MV-4-11 (cell line): ENCODE results near the gene RELT.

ENCODE experiments used
- DNase-seq: peaks from one replicate; lab custom pipeline; 2025; lab: John Stamatoyannopoulos, UW

The RELT gene, protein sequence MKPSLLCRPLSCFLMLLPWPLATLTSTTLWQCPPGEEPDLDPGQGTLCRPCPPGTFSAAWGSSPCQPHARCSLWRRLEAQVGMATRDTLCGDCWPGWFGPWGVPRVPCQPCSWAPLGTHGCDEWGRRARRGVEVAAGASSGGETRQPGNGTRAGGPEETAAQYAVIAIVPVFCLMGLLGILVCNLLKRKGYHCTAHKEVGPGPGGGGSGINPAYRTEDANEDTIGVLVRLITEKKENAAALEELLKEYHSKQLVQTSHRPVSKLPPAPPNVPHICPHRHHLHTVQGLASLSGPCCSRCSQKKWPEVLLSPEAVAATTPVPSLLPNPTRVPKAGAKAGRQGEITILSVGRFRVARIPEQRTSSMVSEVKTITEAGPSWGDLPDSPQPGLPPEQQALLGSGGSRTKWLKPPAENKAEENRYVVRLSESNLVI

GRCh38 chr11:73376160-73376802 lies at the start of gene RELT:
TSS of gene RELT (plus strand) at chr11:73376399. CDS start at chr11:73389137, 12,738 bp downstream.
- DNase-seq = peak; percentile 80

DNA sequence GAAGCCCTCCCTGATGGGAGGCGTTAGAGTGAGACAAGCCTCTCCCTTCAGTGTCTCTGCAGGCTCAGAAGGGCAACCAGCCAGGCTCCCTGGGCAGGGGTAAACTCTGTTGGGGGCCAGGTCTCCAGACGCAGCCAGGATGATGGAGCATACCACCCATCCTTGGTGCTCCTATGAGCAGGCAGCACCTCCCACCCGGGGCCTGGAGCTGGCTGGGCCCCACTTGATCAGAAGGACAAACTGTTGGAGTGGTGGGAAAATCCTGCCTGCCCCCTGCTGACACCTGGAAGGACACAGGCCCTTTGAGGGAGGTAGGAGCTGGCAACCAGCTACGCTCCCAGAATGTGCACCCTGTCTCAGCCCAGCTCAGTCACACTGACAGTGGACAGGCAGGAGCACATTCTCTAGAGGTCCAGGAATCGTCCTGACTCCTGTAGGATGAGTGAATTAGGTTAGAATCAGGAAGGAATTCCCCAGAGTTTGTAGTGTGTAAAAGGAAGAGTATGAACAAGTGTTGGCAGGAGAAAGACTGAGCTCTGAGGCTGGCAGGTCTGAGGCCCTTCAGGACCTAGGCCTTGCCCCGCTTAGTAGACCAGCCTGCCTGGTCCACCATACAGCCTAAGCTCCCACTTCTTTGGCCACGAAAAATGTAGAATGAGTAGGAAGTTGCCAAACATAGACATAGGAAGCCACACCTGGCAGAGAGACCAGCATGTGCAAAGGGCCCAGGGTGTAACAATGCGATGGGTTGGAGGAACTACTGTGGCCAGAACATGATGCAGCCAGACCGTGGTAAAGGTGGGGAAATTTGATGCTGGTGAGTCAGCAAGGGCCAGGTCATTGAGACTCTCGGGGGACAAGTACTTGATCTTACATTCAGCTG lies 49.0 kb upstream of the RELT start:
- peak; percentile 21 for DNase-seq

DNA sequence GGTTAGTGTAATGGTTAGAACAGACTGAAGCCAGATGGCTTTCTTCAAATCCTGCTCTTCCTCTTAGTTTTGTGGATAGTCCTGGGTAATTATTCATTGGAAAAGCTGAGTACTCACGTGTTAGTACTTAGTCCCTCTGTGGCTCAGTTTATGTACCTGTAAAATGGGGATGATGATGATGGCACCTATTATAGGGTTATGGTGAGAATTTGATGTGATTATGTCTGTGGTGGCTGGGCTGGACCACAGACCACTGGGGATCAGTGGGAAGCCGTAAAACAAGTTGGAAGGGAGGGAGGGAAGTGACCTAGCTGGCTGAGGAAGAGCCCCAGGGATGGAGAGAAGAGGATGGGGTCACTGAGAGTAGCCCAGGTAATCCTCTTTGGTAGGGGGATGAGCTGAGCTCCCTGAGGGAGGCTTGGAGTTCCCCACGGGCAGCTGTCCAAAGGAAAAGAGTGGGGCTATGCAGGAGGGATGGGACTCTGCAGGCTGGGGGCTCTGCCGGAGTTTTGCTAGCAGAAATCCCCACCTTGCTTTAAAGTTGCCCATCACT lies 48.3 kb upstream of the RELT start:
- no peak for DNase-seq

DNA sequence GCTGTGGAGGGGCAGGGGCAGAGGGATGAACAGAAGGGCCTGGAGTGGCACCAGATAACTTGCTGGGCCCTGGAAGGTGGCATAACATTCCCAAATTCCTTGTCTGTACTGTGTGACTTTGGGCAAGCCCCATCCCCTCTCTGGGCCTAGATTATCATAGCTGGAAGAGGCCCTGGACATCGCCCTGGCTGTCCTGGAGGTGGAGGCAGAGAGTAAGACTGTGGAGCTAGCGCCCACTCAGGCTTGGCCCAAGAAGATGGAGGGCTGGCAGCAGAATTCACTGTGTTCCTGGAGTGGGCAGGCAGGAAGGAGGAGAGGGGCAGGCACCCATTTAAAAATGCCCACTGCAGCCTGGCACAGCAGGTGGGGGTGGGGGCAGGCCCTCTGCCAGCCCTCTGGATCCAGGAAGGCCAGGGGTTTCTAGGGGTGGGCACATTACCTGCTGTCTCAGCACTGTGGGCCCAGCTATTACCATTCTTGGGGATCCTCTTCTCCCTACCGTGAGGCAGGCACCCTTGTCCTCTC lies 45.6 kb upstream of the RELT start:
- no peak for DNase-seq

- DNase-seq = no peak
These were observed 44.9 kb upstream of the RELT start for GRCh38 chr11:73331138-73331916.

DNA sequence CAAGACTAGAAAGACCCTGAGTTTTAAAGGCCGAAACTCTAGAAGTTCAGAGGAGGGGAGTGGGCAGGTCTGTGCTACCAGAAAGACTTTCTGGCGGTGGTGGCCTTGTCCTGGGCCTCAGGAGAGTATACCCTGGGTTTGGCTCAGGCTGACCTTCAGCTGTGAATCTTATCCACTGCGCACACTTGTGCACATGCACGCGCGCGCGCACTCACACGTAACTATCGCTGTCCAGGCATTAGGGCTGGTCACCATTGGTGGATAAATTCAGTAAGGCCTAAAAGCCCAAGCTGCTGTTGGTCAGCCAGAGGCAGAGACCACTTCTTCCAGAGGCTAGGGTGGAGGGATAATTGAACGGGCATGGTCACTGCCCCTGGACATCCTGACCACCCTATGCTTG lies 43.0 kb upstream of the RELT start:
- no peak for DNase-seq

DNA sequence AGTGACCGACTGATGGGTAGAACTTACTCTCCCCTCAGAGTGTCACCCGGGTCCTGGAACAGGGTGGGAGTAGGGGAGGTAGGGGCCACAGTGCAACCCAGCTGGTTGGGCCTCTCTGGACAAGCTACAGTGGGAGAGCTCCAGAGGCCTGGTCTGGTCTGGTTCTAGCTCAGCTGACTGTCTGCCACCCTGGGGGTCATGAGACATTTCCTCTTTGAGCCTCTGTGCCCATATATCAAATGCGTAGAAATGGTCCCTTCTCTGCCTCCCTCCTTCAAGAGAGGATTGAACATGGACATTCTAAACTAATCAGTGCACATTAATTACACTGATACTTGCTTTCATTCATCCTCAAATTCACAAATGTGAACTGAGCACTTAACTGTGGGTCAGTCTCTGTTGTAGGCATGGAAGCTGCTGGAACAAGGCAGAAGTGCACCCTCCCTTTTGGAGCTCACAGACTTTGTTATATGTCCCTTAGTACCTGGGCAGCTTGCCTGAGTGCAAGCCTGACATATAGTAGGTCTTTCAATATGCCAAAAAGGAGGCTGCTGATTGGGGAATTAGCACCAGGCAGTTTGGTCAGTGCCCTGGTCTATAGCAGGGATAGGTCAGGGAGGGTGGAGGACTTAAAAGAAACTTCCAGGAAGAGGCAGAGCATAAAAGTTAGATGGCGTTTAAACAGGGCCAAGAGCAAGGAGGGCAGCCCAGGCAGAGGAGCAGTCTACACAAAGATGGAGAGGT lies 42.4 kb upstream of the RELT start:
- DNase-seq = no peak

DNA sequence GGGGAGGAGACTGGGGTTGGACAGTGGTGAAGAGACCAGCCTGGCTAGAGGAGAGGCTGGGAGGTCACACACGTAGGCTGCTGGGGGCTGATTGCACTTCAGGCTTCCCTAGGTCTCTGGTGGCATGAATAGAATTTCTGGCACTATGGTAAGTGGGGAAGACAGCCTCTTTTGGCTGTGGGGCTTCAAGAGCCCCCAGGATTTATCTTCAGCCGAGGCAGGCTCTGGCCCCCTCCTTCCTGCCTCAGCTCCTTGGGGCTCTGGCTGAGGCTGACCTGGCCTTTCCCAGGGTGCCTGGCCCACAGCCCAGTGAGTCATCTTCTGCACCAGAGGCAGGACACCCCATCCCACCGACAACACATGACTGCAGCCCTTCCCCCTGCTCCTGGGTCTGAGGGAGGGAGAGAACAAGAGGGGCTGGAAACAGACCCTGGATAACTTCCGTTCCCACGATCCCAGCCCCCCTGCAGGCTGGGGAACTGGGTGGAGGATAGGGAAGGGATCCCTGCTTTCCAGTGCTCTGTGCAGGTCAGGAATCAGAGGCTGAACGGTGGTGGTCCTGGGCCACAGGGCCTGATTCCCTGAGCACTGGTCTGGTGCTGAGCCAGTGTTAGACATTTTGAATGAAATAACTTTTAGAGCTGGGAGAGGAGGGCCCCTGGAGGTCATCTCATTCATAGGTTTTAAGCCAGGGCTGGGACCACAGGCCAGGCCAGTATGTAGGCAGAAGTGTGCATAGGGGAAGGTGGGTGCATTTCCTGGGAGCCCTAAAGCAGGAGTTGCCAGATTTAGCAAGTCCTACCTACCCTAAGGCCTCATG lies 41.6 kb upstream of the RELT start:
- DNase-seq = no peak

GRCh38 chr11:73335204-73335923 lies 40.8 kb upstream of the RELT start:
- DNase-seq = peak; percentile 64

- no peak for DNase-seq
These were observed 38.4 kb upstream of the RELT start for GRCh38 chr11:73337846-73338245.

DNA sequence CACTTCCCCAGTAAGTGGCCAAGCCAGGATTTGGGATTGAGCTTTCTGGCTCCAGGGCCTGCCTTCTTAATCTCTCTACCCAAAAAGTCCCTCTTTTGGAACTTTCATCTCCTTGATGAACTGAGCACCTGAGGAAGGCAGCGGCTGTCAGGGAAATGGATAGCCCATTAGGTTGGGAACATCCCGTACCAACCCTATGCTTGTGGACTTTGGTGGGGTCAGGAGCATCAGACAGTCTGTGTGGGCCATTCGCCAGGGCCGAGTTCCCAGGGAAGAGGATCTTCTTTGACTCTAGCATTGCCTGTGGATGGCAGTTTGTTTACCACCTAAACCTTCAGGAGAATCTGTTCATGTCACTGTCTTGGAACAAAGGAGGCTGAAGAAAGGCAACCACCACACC lies 37.9 kb upstream of the RELT start:
- no peak for DNase-seq

GRCh38 chr11:73340164-73340563 lies 36.0 kb upstream of the RELT start:
- peak; percentile 29 for DNase-seq

DNA sequence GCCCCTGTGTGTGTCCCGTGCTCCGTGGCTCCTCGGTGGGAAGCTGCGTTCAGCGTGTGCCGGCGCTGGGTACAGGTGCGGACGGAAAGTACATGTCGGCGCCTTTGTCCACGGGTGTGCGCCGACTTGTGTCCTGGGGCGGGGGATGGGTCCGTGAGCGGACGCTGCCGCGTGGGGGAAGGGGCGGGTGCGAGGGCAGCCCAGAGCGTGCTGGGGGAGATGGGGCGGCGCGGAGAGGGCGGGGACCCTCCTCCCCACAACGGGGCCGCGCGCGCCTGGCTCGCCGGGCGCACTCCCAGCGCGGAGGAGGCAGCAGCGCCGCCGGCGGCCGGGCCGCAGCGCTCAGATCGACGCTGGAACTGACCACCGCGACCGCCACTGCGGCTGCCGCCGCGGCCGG lies 33.6 kb upstream of the RELT start:
- DNase-seq = no peak

- DNase-seq = no peak
These were observed 32.9 kb upstream of the RELT start for GRCh38 chr11:73343076-73343873.

- DNase-seq = no peak
These were observed 32.0 kb upstream of the RELT start for GRCh38 chr11:73344191-73344607.

DNA sequence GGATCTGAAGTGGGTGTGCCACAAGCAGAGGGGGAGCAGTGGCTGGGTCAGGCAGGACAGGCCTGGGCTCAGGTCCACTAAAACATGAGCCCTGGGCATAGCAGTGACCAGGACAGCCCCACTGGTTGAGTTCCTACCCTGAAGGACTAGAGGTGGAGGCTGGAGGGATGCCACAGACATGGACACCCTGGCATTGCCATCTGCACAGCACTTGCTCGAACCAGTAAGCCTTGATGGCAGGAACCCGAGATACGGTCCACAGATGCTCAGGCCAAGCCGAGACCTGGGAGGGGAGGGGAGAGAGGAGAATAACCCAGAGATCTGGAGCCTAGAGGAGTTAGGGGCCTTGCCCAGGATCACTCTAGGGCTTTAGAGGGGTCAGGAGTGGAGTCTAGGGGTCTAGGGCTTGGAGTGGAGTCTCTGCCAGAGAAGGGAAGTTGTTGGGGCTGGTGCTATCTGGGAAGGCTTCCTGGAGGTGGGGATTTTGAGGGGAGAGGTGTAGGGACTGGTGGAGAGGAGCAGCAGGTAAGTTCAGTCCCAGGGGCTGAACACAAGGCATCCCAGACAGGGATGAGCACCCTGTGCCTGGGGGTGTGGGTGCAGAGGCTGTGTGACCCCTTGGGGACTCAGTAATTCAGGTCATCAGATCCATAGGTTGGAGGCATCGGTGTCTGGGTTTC lies 30.6 kb upstream of the RELT start:
- DNase-seq = no peak

GRCh38 chr11:73346186-73346935 lies 29.8 kb upstream of the RELT start:
- no peak for DNase-seq
